ENCODE data around the gene RCHY1.

RCHY1 gene

DNA sequence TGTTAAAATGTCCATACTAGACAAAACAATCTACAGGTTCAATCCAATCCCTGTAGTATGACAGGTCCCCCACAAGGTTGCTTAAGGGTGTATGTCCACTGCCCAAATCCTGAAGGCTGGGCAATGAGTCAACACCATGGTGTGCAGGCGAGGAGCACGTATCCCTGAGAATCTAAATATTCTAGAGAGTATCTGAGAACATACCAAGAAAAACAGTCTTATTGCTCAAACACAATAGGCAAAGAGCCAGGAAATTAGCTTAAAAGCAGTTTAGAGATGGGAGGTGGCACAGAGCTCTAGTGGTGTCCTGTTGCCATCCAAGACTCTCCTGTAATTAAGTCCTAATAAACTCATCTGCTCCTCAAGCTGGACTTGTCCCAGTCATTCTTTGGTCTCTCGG lies 37.0 kb downstream of the RCHY1 start:
- no peak for DNase-seq (ENCODE audit: extremely low read depth, low read depth)
- no peak overlapping the region for H3K4me3 ChIP-seq (replicated peaks; ENCODE audit: low read depth, low read length)
- TF ChIP-seq, protein P1, sequence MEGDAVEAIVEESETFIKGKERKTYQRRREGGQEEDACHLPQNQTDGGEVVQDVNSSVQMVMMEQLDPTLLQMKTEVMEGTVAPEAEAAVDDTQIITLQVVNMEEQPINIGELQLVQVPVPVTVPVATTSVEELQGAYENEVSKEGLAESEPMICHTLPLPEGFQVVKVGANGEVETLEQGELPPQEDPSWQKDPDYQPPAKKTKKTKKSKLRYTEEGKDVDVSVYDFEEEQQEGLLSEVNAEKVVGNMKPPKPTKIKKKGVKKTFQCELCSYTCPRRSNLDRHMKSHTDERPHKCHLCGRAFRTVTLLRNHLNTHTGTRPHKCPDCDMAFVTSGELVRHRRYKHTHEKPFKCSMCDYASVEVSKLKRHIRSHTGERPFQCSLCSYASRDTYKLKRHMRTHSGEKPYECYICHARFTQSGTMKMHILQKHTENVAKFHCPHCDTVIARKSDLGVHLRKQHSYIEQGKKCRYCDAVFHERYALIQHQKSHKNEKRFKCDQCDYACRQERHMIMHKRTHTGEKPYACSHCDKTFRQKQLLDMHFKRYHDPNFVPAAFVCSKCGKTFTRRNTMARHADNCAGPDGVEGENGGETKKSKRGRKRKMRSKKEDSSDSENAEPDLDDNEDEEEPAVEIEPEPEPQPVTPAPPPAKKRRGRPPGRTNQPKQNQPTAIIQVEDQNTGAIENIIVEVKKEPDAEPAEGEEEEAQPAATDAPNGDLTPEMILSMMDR (IDR thresholded peaks at IDR 0.05; ENCODE audit: low read depth, low read length, missing control alignments): no peak

DNA sequence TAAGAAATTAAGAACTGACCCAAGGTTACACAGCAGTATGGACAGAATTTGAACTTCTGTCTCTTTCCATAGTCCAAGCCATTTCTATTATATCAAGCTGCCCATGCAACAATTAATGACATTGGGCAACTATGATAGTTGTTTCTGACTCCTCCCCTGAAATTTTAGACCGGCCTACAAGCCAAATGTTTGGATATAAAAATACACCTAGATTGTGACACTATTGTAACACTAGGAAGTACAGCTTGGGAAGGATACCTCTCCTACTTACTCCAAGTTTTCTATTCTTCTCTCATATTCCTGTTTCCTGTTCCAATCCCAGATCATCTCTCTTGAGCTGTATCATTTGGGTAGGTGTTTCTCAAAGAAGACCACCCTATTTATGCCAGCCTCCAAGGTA lies 43.5 kb downstream of the RCHY1 start:
- no peak overlapping the region for H3K4me3 ChIP-seq (replicated peaks; ENCODE audit: low read depth, low read length)
- TF ChIP-seq, protein P1 (IDR thresholded peaks at IDR 0.05; ENCODE audit: low read depth, low read length, missing control alignments): no peak
- no peak for DNase-seq (ENCODE audit: extremely low read depth, low read depth)

DNA sequence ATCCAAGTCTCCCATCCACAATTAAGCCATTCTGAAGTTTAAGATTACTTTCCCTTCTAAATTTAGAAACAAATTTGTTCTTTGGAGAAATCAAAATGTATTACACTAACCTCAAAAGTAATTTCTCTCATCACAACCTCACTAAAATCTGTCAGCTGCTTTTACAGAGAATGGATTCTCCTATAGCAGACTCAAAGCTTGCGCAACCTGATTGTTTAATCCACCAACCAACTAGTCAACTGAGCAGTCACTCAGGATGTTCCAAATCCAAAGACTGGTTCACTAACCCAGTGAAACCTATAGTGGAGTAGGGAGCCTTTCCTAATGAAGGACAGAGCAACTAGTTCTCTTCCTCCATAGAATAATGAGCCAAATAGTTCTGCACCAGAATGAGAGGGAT lies 44.3 kb downstream of the RCHY1 start:
- TF ChIP-seq, protein P1 (IDR thresholded peaks at IDR 0.05; ENCODE audit: low read depth, low read length, missing control alignments): no peak
- no peak for DNase-seq (ENCODE audit: extremely low read depth, low read depth)
- no peak overlapping the region for H3K4me3 ChIP-seq (replicated peaks; ENCODE audit: low read depth, low read length)

DNA sequence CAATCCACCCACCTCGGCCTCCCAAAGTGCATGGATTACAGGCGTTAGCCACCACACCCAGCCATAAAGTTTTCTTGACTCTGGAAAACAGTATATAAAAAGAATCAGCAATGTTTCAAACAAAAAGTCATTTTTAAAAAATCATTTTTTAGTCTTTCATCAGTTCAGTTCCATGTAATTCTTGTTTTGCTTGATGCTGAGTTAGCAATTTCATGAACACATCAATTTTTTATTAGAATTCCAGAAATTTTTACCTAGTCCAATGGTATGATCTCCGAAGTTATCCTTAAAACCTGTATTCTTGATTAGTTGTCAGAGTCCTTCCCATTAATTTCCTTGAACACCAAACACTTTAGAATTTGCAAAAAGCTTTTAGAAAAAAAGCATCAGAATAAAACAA lies 56.8 kb downstream of the RCHY1 start:
- DNase-seq (ENCODE audit: extremely low read depth, low read depth): no peak
- H3K4me3 ChIP-seq (replicated peaks; ENCODE audit: low read depth, low read length): no peak overlapping the region
- TF ChIP-seq, protein P1 (IDR thresholded peaks at IDR 0.05; ENCODE audit: low read depth, low read length, missing control alignments): no peak

DNA sequence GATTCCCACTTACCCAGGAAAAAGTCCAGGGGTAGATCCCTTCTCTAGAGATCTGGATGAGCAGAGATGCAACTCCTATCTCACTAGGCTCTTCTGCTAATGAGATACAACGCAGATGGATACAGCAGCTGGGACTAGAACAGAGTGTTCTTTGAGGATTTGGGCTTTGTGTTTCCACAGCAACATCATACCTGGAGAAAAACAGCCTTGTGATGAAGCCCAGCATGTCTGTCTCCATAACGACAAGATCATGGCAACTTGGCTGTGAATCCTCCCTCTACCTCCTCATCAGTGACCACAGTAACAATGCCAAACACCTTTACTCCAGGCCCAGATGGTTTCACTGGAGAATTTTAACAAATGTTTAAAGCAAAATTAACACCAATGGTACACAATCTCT lies 80.1 kb downstream of the RCHY1 start:
- TF ChIP-seq, protein P1 (IDR thresholded peaks at IDR 0.05; ENCODE audit: low read depth, low read length, missing control alignments): no peak
- no peak overlapping the region for H3K4me3 ChIP-seq (replicated peaks; ENCODE audit: low read depth, low read length)
- no peak for DNase-seq (ENCODE audit: extremely low read depth, low read depth)

DNA sequence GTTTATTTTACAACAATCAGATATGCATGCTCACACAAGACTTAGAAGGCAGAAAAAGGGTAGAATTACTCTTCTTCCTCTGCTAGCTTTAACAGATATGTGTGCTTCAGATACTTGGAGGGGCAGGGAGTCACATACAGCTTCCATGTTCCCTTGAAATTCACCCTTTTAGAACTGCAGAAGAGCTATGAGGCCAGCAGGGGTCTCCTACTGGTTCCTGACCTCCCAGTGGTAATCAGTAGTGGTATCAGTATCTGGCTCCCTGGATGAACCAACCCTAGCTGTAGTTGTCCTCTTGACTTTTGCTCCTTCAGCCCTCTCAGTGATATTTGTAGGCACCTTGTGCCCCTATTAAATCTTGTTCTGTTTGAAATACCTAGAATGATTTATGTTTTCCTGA lies 81.5 kb downstream of the RCHY1 start:
- no peak for DNase-seq (ENCODE audit: extremely low read depth, low read depth)
- H3K4me3 ChIP-seq (replicated peaks; ENCODE audit: low read depth, low read length): no peak overlapping the region
- TF ChIP-seq, protein P1 (IDR thresholded peaks at IDR 0.05; ENCODE audit: low read depth, low read length, missing control alignments): peak; percentile 47

DNA sequence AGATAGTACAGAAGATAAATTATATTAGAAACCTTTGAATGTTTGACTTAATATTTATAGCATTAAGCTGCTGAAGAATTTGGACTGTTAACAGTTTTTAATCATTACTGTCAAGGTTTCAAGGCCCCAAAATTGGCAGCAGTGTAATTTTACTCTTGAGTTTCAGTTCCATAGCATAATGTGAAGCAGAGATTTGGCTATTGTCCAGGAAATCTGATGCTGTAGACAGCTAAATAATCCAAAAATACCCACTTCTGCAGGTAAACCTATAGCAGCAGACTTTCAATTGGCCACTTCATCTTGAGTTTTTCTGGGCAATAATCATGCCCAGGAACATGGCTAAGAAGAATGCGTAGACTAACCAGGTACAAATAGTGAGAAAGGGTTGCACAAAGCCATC lies 85.0 kb downstream of the RCHY1 start:
- TF ChIP-seq, protein P1 (IDR thresholded peaks at IDR 0.05; ENCODE audit: low read depth, low read length, missing control alignments): no peak
- H3K4me3 ChIP-seq (replicated peaks; ENCODE audit: low read depth, low read length): no peak overlapping the region
- DNase-seq (ENCODE audit: extremely low read depth, low read depth): no peak
